AG04449 (cell line): ENCODE data around the gene RBFOX2.
A peak's percentile ranks its signal among the peaks of the same experiment; 100 is the strongest.

Source experiments
- CTCF ChIA-PET: fragments of 350-600 bp; formaldehyde crosslinking; extraction: SDS; loops from one replicate; lab custom pipeline; 2021; ENCODE audit warnings: antibody characterized with exemption; lab: Yijun Ruan, JAX
- POLR2A ChIA-PET: fragments of 400-600, 350-600 bp; formaldehyde crosslinking; extraction: SDS; loops from one replicate; lab custom pipeline; 2020; ENCODE audit warnings: antibody characterized with exemption, inconsistent platforms; lab: Yijun Ruan, JAX
- DNase-seq: peaks from one replicate; pipeline ENCODE4 v3.0.0-alpha.2; 2010; ENCODE audit warnings: low read depth, low spot score
- H3K4me3 ChIP-seq: 2 replicates; pipeline ENCODE4 v1.5.1; 2011; ENCODE audit warnings: low read depth, mild to moderate bottlenecking, control low read depth, low read length
- CTCF ChIP-seq: IDR thresholded peaks from one replicate; pipeline ENCODE4 v1.5.1; 2011; ENCODE audit warnings: mild to moderate bottlenecking, moderate library complexity, low read length, control low read depth, inconsistent platforms; ENCODE audit not compliant: insufficient read depth; ENCODE audit errors: missing control alignments

Gene RBFOX2

GRCh38 chr22:35785181-35785923, 243.3 kb downstream of the RBFOX2 start:
- TF ChIP-seq CTCF: no peak
- ChIA-PET POLR2A (interaction anchor here (1.0 to 1.3 kb wide), 2 partner anchors 55 to 158 kb away, joined by 3 to 4 read pairs; no protein-coding TSS in a partner anchor), CTCF (interaction anchor here (0.8 to 1.8 kb wide), 5 partner anchors 9 to 281 kb away, joined by 3 to 6 read pairs (median 3); no protein-coding TSS in a partner anchor)
- DNase-seq: peak; percentile 37
- H3K4me3 ChIP-seq: no peak overlapping the region

GRCh38 chr22:35784633-35785032, 244.0 kb downstream of the RBFOX2 start:
- ChIA-PET POLR2A (no interaction called here), CTCF (interaction anchor here (1.8 kb wide), 1 partner anchor 10 kb away, joined by 6 read pairs; no protein-coding TSS in a partner anchor)
- no peak for DNase-seq
- no peak overlapping the region for H3K4me3 ChIP-seq
- no peak for TF ChIP-seq CTCF

- H3K4me3 ChIP-seq: no peak overlapping the region; the same call in 1 of the 2 replicates
- ChIA-PET POLR2A (no interaction called here), CTCF (no interaction called here)
- peak; percentile 56 for DNase-seq
- no peak for TF ChIP-seq CTCF
Measured at GRCh38 chr22:35783943-35784614, 244.5 kb downstream of the RBFOX2 start.

GRCh38 chr22:35782504-35782903, 246.1 kb downstream of the RBFOX2 start:
- ChIA-PET CTCF (interaction anchor here (1.1 to 1.3 kb wide), 3 partner anchors 40 to 284 kb away, joined by 3 to 4 read pairs (median 3); no protein-coding TSS in a partner anchor), POLR2A (no interaction called here)
- no peak for TF ChIP-seq CTCF
- H3K4me3 ChIP-seq: no peak overlapping the region
- DNase-seq: no peak

GRCh38 chr22:35781898-35782297, 246.7 kb downstream of the RBFOX2 start:
- ChIA-PET POLR2A (no interaction called here), CTCF (interaction anchor here (1.2 to 1.3 kb wide), 2 partner anchors 155 to 284 kb away, joined by 3 to 4 read pairs; no protein-coding TSS in a partner anchor)
- DNase-seq: no peak
- H3K4me3 ChIP-seq: no peak overlapping the region
- TF ChIP-seq CTCF: no peak
